ENCODE data around the gene PLA2G4B.

The PLA2G4B gene

GRCh38 chr15:41851755-41852370 is 13.2 kb downstream of the PLA2G4B start:
- DNase-seq (ENCODE audit: low spot score) = no peak

GRCh38 chr15:41852736-41853590 is 14.3 kb downstream of the PLA2G4B start:
- no peak for DNase-seq (ENCODE audit: low spot score)

- DNase-seq (ENCODE audit: low spot score) = no peak
Measured at GRCh38 chr15:41853831-41854230, 15.2 kb downstream of the PLA2G4B start.

- DNase-seq (ENCODE audit: low spot score) = no peak
Measured at GRCh38 chr15:41854443-41854842, 15.8 kb downstream of the PLA2G4B start.

- DNase-seq (ENCODE audit: low spot score) = no peak
Measured at GRCh38 chr15:41855261-41855961, 16.8 kb downstream of the PLA2G4B start.

GRCh38 chr15:41856262-41856661 is 17.6 kb downstream of the PLA2G4B start:
- no peak for DNase-seq (ENCODE audit: low spot score)

GRCh38 chr15:41856716-41857115 is 18.1 kb downstream of the PLA2G4B start:
- DNase-seq (ENCODE audit: low spot score) = no peak

- no peak for DNase-seq (ENCODE audit: low spot score)
Measured at GRCh38 chr15:41857316-41857715, 18.7 kb downstream of the PLA2G4B start.

GRCh38 chr15:41858756-41859155 is 20.1 kb downstream of the PLA2G4B start:
- no peak for DNase-seq (ENCODE audit: low spot score)

- no peak for DNase-seq (ENCODE audit: low spot score)
Measured at GRCh38 chr15:41860049-41860828, 21.6 kb downstream of the PLA2G4B start.

- DNase-seq (ENCODE audit: low spot score) = peak; percentile 63
Measured at GRCh38 chr15:41861736-41862356, 23.2 kb downstream of the PLA2G4B start.

- peak; percentile 46 for DNase-seq (ENCODE audit: low spot score)
Measured at GRCh38 chr15:41862515-41863116, 24.0 kb downstream of the PLA2G4B start.

GRCh38 chr15:41865490-41866055 is 26.9 kb downstream of the PLA2G4B start:
- DNase-seq (ENCODE audit: low spot score) = no peak

GRCh38 chr15:41866263-41866703 is 27.6 kb downstream of the PLA2G4B start:
- DNase-seq (ENCODE audit: low spot score) = no peak

GRCh38 chr15:41866872-41867579 is 28.4 kb downstream of the PLA2G4B start:
- DNase-seq (ENCODE audit: low spot score) = no peak

- no peak for DNase-seq (ENCODE audit: low spot score)
Measured at GRCh38 chr15:41868321-41868720, 29.7 kb downstream of the PLA2G4B start.

GRCh38 chr15:41869770-41870688 is 31.4 kb downstream of the PLA2G4B start:
- no peak for DNase-seq (ENCODE audit: low spot score)

GRCh38 chr15:41870689-41871081 is 32.0 kb downstream of the PLA2G4B start:
- DNase-seq (ENCODE audit: low spot score) = no peak

All from cerebellar cortex (tissue), 1 donor.